Measurements from ENCODE around the gene VMP1. TPM values are rescaled to one million over a fixed set of nuclear protein-coding genes. Genes with fewer than 3 reads are reported as not detected.
A peak's percentile ranks its signal among the peaks of the same experiment; 100 is the strongest.

The VMP1 gene
- total RNA-seq, 3 donors from 2014 or later, result 128 to 138 (median 134) TPM

DNA sequence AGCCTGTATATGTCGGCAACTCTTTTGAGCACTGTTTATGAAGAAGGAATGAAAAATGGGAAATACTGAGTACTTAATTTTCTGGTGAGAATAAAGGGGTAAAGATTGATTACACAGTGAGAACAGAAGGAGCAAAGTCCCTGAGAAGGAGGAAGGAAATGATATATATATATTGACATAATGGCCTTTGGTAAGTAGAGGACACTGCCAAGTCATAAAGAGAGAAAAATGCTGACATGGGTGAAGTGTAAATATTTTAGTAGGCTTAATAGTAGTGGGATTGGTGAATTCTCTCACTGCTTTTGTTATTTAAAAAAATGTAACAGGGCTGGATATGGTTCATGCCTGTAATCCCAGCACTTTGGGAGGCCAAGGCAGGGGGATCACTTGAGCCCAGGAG is 16.2 kb downstream of the VMP1 start:
- DNase-seq, result no peak
- no peak for ATAC-seq
- H3K4me3 Mint-ChIP-seq, result no peak overlapping the region
- no peaks in the 10 kb centered on the region for H3K9me3 Mint-ChIP-seq
- H3K27me3 Mint-ChIP-seq (ENCODE audit: low read depth), result no peaks in the 10 kb centered on the region
- peaks cover 1% of the 10 kb centered on the region for H3K36me3 Mint-ChIP-seq (ENCODE audit: insufficient read depth)
- H3K4me1 Mint-ChIP-seq (ENCODE audit: low read depth), result peaks cover 14% of the 10 kb centered on the region

DNA sequence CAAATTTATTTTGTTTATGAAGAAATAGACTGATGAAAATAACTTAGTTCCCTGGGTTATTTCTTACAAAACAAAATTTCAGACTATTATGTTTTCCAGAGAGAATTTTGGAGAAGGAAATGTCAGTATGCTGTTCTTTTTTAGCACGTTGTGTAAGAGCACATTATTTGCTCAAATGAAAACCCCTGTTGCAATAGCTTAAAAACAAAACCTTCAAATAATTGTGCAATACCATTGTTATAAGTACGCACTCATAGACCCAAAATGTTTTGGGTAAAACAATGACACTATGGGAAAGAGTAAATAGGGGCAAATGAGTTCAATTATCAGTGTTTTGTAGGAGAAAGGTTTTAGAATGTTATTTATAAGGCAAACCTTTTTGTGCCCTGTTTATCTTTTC is 18.2 kb downstream of the VMP1 start:
- no peaks in the 10 kb centered on the region for H3K36me3 Mint-ChIP-seq (ENCODE audit: insufficient read depth)
- H3K4me1 Mint-ChIP-seq (ENCODE audit: low read depth), result peaks cover 20% of the 10 kb centered on the region
- H3K27me3 Mint-ChIP-seq (ENCODE audit: low read depth), result no peaks in the 10 kb centered on the region
- DNase-seq (no peak), ATAC-seq (no peak)
- H3K4me3 Mint-ChIP-seq, result no peak overlapping the region
- H3K9me3 Mint-ChIP-seq, result no peaks in the 10 kb centered on the region

- no peak for ATAC-seq
- Mint-ChIP-seq H3K4me1 (ENCODE audit: low read depth) (peaks cover 19% of the 10 kb centered on the region), H3K27me3 (ENCODE audit: low read depth) (no peaks in the 10 kb centered on the region), H3K4me3 (no peak overlapping the region), H3K9me3 (no peaks in the 10 kb centered on the region), H3K36me3 (ENCODE audit: insufficient read depth) (peaks cover 4% of the 10 kb centered on the region)
- DNase-seq, result no peak
These were observed 20.5 kb downstream of the VMP1 start for GRCh38 chr17:59727817-59728533.

- H3K36me3 Mint-ChIP-seq (ENCODE audit: insufficient read depth), result peaks cover 9% of the 10 kb centered on the region
- no peaks in the 10 kb centered on the region for H3K27me3 Mint-ChIP-seq (ENCODE audit: low read depth)
- DNase-seq, result no peak
- no peak overlapping the region for H3K4me3 Mint-ChIP-seq
- H3K9me3 Mint-ChIP-seq, result no peaks in the 10 kb centered on the region
- H3K4me1 Mint-ChIP-seq (ENCODE audit: low read depth), result peaks cover 13% of the 10 kb centered on the region
- ATAC-seq, result no peak
These were observed 22.9 kb downstream of the VMP1 start for GRCh38 chr17:59730268-59730834.

- peaks cover 10% of the 10 kb centered on the region for H3K4me1 Mint-ChIP-seq (ENCODE audit: low read depth)
- H3K9me3 Mint-ChIP-seq, result no peaks in the 10 kb centered on the region
- ATAC-seq (no peak), DNase-seq (no peak)
- no peak overlapping the region for H3K4me3 Mint-ChIP-seq
- peaks cover 17% of the 10 kb centered on the region for H3K36me3 Mint-ChIP-seq (ENCODE audit: insufficient read depth)
- no peaks in the 10 kb centered on the region for H3K27me3 Mint-ChIP-seq (ENCODE audit: low read depth)
These were observed 26.2 kb downstream of the VMP1 start for GRCh38 chr17:59733697-59734096.

GRCh38 chr17:59734226-59734625 is 26.8 kb downstream of the VMP1 start:
- no peak for DNase-seq
- Mint-ChIP-seq H3K27me3 (ENCODE audit: low read depth) (no peaks in the 10 kb centered on the region), H3K9me3 (no peaks in the 10 kb centered on the region), H3K4me1 (ENCODE audit: low read depth) (peaks cover 7% of the 10 kb centered on the region), H3K4me3 (no peak overlapping the region), H3K36me3 (ENCODE audit: insufficient read depth) (peaks cover 17% of the 10 kb centered on the region)
- no peak for ATAC-seq

- ATAC-seq (no peak), DNase-seq (no peak)
- H3K4me3 Mint-ChIP-seq, result no peak overlapping the region
- H3K4me1 Mint-ChIP-seq (ENCODE audit: low read depth), result no peaks in the 10 kb centered on the region
- no peaks in the 10 kb centered on the region for H3K9me3 Mint-ChIP-seq
- H3K27me3 Mint-ChIP-seq (ENCODE audit: low read depth), result no peaks in the 10 kb centered on the region
- peaks cover 24% of the 10 kb centered on the region for H3K36me3 Mint-ChIP-seq (ENCODE audit: insufficient read depth)
These were observed 29.9 kb downstream of the VMP1 start for GRCh38 chr17:59737324-59737723.

- no peak for ATAC-seq
- Mint-ChIP-seq H3K27me3 (ENCODE audit: low read depth) (no peaks in the 10 kb centered on the region), H3K4me3 (no peak overlapping the region), H3K9me3 (peaks cover 6% of the 10 kb centered on the region), H3K4me1 (ENCODE audit: low read depth) (peaks cover 3% of the 10 kb centered on the region), H3K36me3 (ENCODE audit: insufficient read depth) (peaks cover 21% of the 10 kb centered on the region)
- no peak for DNase-seq
These were observed 36.4 kb downstream of the VMP1 start for GRCh38 chr17:59743842-59744241.

DNA sequence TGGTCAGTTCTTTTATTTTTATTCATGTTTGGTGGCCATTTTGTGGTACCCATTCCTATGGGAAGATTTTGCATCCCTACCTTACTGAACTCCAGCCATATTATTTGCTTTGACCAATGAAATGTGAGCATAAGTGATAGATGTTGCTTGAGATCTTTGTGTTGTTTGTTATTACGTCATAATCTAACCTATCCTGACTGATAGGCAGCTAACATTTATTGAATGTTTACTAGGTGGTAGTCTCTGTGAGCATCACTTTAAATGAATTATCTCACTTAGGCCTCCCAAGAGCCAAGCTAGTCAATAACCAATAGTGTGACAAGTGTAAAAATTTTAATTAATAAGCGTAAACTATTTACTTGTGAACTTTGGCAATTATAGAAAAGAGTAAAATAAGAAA is 37.6 kb downstream of the VMP1 start:
- no peak for ATAC-seq
- Mint-ChIP-seq H3K9me3 (peaks cover 6% of the 10 kb centered on the region), H3K4me1 (ENCODE audit: low read depth) (peaks cover 3% of the 10 kb centered on the region), H3K27me3 (ENCODE audit: low read depth) (no peaks in the 10 kb centered on the region), H3K4me3 (no peak overlapping the region), H3K36me3 (ENCODE audit: insufficient read depth) (peaks cover 21% of the 10 kb centered on the region)
- DNase-seq, result no peak

DNA sequence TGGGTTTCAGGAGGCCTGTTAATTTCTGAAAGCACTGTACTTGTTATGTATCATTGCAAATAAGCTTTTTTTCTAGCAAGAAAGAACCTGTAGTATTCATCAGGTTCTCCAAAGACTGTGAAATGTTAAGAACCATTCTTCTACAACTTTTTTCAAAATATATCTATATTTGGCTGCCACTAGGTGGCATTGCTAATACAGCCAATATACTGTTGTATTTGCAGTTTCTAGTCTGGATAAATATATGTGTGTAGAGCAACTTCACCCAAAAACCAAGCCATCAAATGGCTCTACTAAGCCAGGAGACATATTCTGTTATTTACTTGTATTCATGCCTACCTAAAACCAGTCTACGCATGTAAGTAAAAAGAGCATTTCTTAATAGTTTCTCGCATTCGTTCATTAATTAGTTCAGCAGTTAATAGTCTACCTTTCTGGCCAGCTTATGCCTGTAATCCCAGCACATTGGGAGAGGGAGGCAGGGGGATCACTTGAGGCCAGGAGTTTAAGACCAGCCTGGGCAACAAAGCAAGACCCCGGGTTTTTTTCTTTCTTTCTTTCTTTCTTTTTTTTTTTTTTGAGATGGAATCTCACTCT is 39.5 kb downstream of the VMP1 start:
- Mint-ChIP-seq H3K4me3 (no peak overlapping the region), H3K4me1 (ENCODE audit: low read depth) (peaks cover 6% of the 10 kb centered on the region), H3K27me3 (ENCODE audit: low read depth) (no peaks in the 10 kb centered on the region), H3K9me3 (peaks cover 6% of the 10 kb centered on the region), H3K36me3 (ENCODE audit: insufficient read depth) (peaks cover 15% of the 10 kb centered on the region)
- ATAC-seq (peak in 1 of 2 donors; percentile 41), DNase-seq (no peak)

DNA sequence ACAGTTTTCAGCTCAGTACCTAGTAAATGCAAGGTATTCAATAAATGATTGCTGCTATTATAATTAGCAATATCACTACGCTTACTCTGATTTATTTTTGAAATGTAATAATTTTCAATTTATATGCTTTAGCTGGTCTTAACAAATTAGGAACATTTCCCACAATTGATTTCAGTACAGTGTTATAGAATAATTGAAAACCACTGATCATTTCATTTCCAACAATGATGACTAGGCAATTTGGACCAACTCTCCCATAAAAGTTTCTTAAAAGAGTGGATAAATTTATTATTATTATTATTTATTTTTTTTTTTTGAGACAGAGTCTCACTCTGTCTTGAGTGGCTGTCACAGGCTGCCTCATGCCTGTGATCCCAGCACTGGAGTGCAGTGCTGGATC is 41.1 kb downstream of the VMP1 start:
- ATAC-seq, result no peak
- Mint-ChIP-seq H3K4me1 (ENCODE audit: low read depth) (peaks cover 23% of the 10 kb centered on the region), H3K36me3 (ENCODE audit: insufficient read depth) (peaks cover 6% of the 10 kb centered on the region), H3K4me3 (no peak overlapping the region), H3K27me3 (ENCODE audit: low read depth) (no peaks in the 10 kb centered on the region), H3K9me3 (no peaks in the 10 kb centered on the region)
- no peak for DNase-seq

DNA sequence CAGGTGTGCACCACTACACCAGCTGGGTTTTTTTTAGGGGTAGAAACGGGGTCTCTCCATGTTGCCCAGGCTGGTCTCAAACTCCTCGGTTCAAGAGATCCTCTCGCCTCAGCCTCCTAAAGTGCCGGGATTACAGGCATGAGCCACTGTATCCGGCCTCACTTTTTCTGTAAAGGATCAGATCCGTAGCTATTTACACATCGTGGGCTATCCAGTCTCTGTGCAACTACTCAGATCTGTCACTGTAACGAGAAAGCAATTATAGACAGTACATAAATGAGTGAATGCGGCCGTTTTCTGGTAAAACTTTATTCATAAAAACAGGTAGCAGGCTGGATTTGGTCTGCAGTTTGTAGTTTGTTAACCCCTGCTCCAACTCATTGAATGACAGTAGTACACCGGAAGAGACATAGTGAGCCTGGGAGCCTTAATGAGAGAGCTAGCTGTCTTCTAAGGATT is 44.5 kb downstream of the VMP1 start:
- Mint-ChIP-seq H3K36me3 (ENCODE audit: insufficient read depth) (peaks cover 9% of the 10 kb centered on the region), H3K27me3 (ENCODE audit: low read depth) (no peaks in the 10 kb centered on the region), H3K4me3 (peak overlapping the region; percentile 60), H3K4me1 (ENCODE audit: low read depth) (peaks cover 50% of the 10 kb centered on the region), H3K9me3 (no peaks in the 10 kb centered on the region)
- ATAC-seq (peak; percentile 51 to 59), DNase-seq (no peak)

DNA sequence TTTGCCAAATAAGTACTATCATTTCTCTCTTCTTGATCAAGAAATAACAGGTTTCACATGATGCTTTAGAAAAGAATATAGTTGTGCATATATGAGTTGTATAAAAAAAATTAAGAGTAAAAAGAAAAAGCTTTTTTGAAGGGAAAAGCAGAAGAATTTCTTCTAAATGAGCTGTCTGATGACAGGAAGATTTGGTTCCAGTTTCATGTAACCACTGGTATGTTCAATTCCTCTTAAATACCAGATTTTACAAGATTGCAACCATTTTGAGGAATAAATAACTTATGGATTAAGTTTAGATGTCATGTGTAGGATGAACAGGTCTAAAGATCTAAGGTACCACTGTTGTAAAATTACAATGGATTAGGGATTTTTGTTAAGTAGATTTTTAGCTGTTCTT is 45.0 kb downstream of the VMP1 start:
- no peak overlapping the region for H3K4me3 Mint-ChIP-seq
- peaks cover 50% of the 10 kb centered on the region for H3K4me1 Mint-ChIP-seq (ENCODE audit: low read depth)
- no peak for ATAC-seq

DNA sequence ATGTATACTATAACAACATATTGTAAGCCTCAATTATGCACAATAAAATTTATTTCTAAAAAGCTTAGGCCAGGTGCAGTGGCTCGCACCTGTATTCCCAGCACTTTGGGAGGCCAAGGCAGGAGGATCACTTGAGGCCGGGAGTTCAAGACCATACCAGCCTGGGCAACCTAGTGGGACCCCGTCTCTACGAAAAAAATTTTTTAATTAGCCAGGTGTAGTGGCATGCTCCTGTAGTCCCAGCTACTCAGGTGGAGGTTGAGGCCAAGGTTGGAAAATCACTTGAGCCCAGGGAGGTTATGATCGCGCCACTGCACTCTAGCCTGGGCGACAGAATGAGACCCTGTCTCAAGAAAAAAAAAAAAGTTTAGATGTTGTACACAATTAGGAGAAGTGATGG is 45.5 kb downstream of the VMP1 start:
- H3K27me3 Mint-ChIP-seq (ENCODE audit: low read depth), result no peaks in the 10 kb centered on the region
- H3K4me1 Mint-ChIP-seq (ENCODE audit: low read depth), result peaks cover 54% of the 10 kb centered on the region
- no peaks in the 10 kb centered on the region for H3K9me3 Mint-ChIP-seq
- H3K36me3 Mint-ChIP-seq (ENCODE audit: insufficient read depth), result peaks cover 8% of the 10 kb centered on the region
- no peak for DNase-seq
- H3K4me3 Mint-ChIP-seq, result peak overlapping the region; percentile 70
- no peak for ATAC-seq

More for the DNA sequence above, 45.0 kb downstream of the VMP1 start:
- Mint-ChIP-seq H3K9me3 (no peaks in the 10 kb centered on the region), H3K36me3 (ENCODE audit: insufficient read depth) (peaks cover 8% of the 10 kb centered on the region), H3K27me3 (ENCODE audit: low read depth) (no peaks in the 10 kb centered on the region)
- no peak for DNase-seq
